ENCODE results near the gene SERPINB4. TPM values are rescaled to one million over a fixed set of nuclear protein-coding genes. Genes with fewer than 3 reads are reported as not detected.

The SERPINB4 gene
- total RNA-seq, 2 experiments from 2014 or later, result not detected

DNA sequence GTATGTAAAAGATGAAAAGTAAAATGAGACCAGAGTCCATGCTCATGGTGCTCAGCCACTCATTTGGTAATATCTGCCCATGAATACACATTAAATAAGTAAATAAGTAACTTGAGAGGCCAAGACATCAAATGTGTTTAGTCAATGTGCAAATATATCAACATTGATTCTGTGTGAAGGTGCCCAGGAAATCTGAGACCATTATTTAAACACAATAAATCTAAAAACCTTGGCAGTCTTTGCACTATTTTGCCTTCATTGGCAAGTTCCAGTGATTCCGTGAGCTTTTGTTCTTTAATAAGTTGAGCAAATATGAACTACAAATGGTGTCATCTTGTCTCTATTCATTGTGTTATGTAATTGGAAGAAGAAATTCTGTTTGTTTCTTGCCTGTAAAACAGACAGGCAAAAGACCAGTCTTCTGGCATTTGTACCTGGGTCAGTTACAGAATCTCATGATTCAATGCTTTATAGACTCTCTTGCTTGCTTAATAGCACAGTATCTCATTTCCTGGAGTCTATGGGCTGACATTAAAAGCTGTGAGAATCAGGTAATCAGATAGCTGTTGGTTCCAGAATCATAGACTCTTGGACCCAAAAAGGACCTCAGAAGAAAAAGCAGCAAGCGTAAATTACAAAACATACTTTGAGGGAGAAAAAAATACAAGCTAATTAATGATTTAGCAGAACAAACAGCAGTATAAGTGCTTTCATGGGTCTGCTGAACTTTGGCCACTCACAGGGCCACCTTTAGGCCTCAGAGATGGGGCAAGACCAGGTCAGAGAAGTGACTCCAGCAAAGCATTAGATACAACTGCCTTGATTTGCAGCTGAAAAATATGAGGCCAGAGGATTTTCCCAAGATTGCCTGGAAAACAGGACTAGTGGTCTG, 37.6 kb upstream of the SERPINB4 start:
- H3K27ac ChIP-seq (ENCODE audit: low read depth, low read length, poor library complexity, severe bottlenecking), result no peak overlapping the region
- H3K9me3 ChIP-seq (ENCODE audit: low read length), result no peaks in the 10 kb centered on the region
- H3K79me2 ChIP-seq (ENCODE audit: insufficient read depth, low read depth, low read length), result no peaks in the 10 kb centered on the region
- H3K4me2 ChIP-seq (ENCODE audit: low read length), result no peak overlapping the region
- no peaks in the 10 kb centered on the region for H3K9me2 ChIP-seq (ENCODE audit: insufficient read depth, low read length)
- CTCF ChIA-PET (ENCODE audit: unreplicated experiment), result no interaction called here
- H4K20me1 ChIP-seq (ENCODE audit: insufficient read depth, low read length), result no peaks in the 10 kb centered on the region
- H2AFZ ChIP-seq (ENCODE audit: low read length), result no peak overlapping the region
- no TSS peak for BruUV-seq (replicated peaks)
- no peak overlapping the region for H3K4me3 ChIP-seq (ENCODE audit: low read depth, low read length, poor library complexity, severe bottlenecking)
- no peak for TF ChIP-seq EZH2phosphoT487 (IDR thresholded peaks at IDR 0.05; ENCODE audit: borderline replicate concordance, low read depth, low read length)
- TF ChIP-seq, protein P1, sequence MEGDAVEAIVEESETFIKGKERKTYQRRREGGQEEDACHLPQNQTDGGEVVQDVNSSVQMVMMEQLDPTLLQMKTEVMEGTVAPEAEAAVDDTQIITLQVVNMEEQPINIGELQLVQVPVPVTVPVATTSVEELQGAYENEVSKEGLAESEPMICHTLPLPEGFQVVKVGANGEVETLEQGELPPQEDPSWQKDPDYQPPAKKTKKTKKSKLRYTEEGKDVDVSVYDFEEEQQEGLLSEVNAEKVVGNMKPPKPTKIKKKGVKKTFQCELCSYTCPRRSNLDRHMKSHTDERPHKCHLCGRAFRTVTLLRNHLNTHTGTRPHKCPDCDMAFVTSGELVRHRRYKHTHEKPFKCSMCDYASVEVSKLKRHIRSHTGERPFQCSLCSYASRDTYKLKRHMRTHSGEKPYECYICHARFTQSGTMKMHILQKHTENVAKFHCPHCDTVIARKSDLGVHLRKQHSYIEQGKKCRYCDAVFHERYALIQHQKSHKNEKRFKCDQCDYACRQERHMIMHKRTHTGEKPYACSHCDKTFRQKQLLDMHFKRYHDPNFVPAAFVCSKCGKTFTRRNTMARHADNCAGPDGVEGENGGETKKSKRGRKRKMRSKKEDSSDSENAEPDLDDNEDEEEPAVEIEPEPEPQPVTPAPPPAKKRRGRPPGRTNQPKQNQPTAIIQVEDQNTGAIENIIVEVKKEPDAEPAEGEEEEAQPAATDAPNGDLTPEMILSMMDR (conservative IDR thresholded peaks at IDR 0.05; ENCODE audit: low read length), result no peak
- POLR2A ChIA-PET, result no interaction called here
- intact Hi-C loops (cut with micrococcal nuclease; ENCODE audit: unreplicated experiment), result no loop called here
- DNase-seq (ENCODE audit: low spot score), result no peak
- H3K4me1 ChIP-seq (ENCODE audit: insufficient read depth, low read length, poor library complexity, severe bottlenecking), result no peaks in the 10 kb centered on the region
- H3K36me3 ChIP-seq (ENCODE audit: insufficient read depth, low read length), result no peaks in the 10 kb centered on the region

DNA sequence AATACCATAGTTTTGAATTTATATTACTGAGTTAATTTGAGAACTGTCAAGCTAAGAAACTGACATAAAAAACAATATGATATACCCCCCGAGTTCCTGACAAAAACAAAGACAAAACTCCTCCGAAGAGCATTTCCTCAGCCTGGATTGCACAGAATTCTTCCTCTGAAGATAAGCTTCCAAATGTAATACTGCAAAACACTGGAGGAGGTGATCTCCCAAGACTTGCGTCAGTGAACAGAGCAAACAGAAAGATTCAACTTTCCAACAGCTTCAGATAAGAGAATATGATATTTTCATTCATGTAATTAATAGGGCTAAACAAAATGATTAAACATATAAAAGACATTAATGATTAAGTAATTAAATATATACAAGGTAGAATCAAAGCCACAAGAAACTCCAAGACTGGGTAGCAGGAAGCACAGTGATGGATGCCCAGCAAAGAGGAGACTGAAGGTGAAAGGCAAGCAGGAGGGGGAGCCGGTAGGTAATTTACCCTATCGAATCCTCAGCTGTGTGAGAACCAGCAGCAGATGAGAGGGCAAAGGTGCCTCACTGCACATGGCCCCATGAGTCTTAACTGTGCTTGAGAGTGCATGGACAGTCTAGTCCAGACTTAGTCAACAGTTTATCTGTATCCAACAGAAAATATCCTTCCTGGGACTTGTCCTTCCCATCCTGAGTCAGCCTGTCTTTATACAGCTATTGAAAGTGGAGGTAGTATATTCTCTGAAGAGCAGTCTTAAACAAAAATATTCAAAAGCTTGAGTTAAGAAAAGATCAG, 36.0 kb upstream of the SERPINB4 start:
- ChIA-PET POLR2A (no interaction called here), CTCF (ENCODE audit: unreplicated experiment) (no interaction called here)
- no peak overlapping the region for H3K4me2 ChIP-seq (ENCODE audit: low read length)
- H2AFZ ChIP-seq (ENCODE audit: low read length), result no peak overlapping the region
- no peaks in the 10 kb centered on the region for H3K4me1 ChIP-seq (ENCODE audit: insufficient read depth, low read length, poor library complexity, severe bottlenecking)
- no peaks in the 10 kb centered on the region for H3K9me3 ChIP-seq (ENCODE audit: low read length)
- intact Hi-C loops (cut with micrococcal nuclease; ENCODE audit: unreplicated experiment), result no loop called here
- BruUV-seq (replicated peaks), result no TSS peak
- H4K20me1 ChIP-seq (ENCODE audit: insufficient read depth, low read length), result no peaks in the 10 kb centered on the region
- H3K4me3 ChIP-seq (ENCODE audit: low read depth, low read length, poor library complexity, severe bottlenecking), result no peak overlapping the region
- DNase-seq (ENCODE audit: low spot score), result no peak
- no peak overlapping the region for H3K27ac ChIP-seq (ENCODE audit: low read depth, low read length, poor library complexity, severe bottlenecking)
- H3K79me2 ChIP-seq (ENCODE audit: insufficient read depth, low read depth, low read length), result no peaks in the 10 kb centered on the region
- H3K9me2 ChIP-seq (ENCODE audit: insufficient read depth, low read length), result no peaks in the 10 kb centered on the region
- H3K36me3 ChIP-seq (ENCODE audit: insufficient read depth, low read length), result no peaks in the 10 kb centered on the region
- no peak for TF ChIP-seq EZH2phosphoT487 (IDR thresholded peaks at IDR 0.05; ENCODE audit: borderline replicate concordance, low read depth, low read length)
- TF ChIP-seq, protein P1 (conservative IDR thresholded peaks at IDR 0.05; ENCODE audit: low read length), result no peak
